HG03460 (cell line): ENCODE results near the gene AGXT2.

Source experiments
- ATAC-seq: cut with Tn5 transposase; IDR thresholded peaks from one replicate; pipeline ENCODE4 v1.9.1; 2021; ENCODE audit not compliant: unreplicated experiment

AGXT2 gene

DNA sequence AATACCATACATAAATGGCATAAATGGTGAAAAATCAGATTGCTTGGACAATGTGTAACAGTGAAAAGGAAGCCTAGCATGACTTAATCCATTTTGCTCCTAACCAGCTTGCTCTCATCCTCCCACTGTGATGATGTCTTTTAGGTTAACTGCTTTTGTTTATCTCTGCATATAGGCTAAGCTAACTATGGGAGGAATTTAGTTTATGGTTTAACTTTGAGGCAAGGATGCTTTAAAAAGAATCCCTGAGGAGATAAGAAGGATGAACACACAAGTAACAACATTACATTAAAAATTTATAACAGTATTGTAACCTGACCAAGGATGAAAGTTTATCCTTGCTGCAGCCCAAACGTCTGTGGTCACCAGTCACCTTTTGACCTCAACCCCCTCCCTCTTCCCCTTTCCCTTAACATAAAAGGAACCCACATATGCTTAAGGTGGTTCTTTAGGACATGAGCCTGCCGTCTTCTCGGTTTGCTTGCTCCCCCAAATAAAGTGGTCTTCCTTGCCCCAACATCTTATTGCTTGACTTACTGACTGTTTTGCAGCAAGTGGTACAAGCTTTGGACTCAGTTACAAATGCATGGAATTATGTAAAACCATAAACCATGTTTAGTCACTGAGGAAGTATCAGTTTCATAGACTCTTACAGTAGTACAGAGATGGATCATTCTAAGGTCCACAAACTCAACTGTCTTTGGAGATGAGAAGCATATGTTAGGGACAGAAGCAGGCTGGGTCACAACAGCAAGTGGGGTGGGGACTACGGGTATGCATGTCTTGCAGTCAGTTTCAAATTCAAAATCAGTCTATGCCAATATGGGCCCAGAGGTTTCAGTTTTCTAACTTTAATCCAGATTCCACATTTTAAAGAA lies 31.3 kb downstream of the AGXT2 start:
- ATAC-seq: peak; percentile 75

DNA sequence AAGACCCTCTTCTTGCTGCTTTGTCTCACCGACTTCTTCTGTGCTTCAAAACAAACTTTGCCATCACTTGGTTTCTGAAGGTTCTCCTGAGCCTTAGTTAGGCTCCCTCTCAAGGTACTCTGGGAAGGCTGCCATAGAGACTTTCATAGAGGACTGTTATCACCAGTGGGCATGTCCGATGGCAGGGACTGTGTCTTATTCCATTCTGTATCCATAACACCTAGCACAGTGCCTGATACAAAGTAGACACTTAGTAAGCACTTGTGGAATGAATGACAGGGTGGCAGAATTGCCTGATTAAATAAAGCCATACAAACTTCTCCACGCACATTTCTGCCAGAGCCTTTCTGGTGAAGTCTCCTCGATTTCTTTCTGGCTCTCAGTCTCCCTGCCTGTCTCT lies 32.7 kb downstream of the AGXT2 start:
- ATAC-seq: no peak

DNA sequence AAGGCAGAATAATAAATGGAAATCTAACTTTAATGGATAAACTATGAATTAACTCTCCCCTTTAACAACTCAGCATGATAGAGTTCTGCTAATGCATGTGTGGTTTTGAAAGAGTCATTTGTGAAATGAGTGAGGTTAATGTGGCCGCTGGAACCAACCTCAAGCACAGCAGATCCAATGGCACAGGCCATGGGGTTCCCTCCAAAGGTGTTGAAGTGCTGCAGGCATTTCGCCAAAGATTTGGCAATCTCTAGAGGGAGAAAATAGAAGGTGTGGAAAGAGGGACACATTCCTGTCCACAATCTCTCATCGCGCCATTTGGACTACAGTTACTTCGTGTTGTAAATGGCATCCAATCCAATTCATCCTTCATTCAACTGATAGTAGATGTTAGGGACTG lies 35.0 kb downstream of the AGXT2 start:
- no peak for ATAC-seq

DNA sequence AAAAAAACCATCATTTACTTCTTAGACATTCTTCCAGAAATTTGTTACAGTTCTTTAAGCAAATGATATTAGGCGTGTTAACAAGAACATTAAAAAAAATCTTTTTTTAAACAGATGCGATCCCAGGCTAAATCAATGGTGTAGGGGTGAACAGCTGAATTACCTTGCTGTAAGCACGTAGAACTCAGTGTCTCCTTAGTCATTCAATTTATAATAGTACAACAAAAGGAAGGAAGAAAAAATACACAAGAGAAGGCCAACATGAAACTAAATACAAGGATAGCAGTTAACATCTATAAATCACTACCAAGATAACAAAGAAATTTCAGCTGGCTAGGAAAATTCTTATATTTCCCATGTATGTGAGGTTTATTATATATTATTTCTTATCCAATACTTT lies 35.4 kb downstream of the AGXT2 start:
- ATAC-seq: no peak

DNA sequence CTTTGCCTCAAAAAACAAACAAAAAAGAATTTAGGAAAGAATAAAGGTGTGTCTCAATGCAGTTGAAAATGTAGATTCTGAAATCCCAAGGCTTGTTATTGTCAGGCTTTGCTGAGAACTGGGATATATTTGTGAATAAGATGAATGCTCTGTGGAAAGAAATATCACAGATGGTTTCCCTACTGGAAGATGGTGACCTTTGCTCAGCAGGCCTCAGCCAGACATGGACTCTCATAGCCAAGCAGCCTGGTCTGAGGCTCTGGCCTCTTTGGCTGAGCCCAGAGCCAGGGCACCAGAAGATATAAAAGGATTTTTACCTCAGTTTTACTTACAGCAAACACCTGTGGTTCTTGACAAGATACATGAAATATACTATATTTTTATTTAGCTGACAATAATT lies 37.1 kb downstream of the AGXT2 start:
- no peak for ATAC-seq

DNA sequence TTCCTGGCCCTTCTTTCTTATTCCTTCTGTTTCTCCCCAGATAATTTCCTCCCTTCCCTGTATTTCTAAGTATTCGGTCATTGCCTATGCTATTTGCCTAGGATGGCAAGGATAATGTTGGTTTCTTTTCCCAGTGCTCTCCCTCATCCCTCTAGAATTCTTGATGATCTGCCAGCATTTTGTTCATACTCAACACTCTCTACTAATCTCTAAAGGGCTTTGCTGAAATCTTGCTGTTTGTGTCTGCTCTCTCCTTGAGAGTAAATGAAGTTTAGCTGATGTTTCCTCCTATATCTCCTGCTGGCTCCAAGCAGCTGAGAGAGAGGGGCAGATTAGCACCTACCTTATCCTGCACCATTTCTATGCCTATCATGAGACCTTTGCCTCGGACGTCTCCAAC lies 38.1 kb downstream of the AGXT2 start:
- ATAC-seq: no peak

DNA sequence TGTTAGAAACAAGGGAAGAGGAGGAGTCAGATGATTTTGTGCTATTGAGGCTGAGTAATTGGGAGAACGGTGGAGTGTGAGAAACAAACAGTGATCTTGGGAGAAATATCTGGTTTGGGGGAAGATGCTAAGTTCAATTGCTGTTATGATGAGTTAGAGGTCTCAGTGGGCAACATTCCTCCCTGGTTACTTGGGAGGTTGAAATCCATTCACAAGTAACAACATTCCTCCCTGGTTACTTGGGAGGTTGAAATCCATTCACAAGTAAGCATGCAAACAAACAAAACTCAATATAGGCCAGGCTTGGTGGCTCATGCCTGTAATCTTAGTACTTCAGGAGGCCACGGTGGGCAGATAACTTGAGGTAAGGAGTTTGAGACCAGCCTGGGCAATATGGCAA lies 38.7 kb downstream of the AGXT2 start:
- ATAC-seq: no peak

DNA sequence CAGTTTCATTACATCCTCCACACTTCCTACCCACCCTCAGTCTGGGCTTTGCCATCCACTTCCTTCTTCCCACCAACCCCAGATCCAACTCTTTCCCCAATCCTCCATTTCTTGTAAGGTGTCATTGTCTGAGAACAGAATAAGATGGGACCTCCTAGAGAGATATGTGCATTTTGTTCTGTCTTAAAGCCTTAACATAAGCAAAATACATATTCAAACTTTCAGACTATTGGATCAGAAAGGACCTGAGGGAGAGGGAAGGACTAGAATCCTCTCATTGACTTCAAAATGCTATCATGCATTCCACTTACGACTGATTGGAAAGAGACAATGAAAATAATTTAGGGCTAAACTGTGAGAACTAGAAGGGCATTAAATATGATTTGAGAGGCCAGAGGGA lies 43.0 kb downstream of the AGXT2 start:
- no peak for ATAC-seq

DNA sequence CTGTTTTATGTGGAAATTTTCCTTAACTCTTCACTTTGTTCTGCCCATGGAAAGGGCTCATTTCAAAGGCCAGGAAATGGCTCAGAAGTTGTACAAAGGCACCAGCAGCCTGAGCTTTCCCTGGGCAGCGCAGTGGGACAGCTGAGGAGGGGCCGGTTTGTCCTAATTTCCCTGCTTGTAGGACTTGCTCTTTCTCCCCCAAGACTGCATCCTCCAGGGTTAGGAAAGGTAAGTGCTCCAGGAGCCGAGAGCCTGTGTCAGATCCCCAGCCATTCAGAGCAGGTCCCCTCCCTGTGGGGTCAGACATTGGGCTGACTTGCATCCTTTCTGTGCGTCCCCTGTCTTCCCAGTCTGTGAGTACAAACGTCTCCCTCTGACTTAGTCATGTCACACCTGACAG lies 43.5 kb downstream of the AGXT2 start:
- no peak for ATAC-seq

DNA sequence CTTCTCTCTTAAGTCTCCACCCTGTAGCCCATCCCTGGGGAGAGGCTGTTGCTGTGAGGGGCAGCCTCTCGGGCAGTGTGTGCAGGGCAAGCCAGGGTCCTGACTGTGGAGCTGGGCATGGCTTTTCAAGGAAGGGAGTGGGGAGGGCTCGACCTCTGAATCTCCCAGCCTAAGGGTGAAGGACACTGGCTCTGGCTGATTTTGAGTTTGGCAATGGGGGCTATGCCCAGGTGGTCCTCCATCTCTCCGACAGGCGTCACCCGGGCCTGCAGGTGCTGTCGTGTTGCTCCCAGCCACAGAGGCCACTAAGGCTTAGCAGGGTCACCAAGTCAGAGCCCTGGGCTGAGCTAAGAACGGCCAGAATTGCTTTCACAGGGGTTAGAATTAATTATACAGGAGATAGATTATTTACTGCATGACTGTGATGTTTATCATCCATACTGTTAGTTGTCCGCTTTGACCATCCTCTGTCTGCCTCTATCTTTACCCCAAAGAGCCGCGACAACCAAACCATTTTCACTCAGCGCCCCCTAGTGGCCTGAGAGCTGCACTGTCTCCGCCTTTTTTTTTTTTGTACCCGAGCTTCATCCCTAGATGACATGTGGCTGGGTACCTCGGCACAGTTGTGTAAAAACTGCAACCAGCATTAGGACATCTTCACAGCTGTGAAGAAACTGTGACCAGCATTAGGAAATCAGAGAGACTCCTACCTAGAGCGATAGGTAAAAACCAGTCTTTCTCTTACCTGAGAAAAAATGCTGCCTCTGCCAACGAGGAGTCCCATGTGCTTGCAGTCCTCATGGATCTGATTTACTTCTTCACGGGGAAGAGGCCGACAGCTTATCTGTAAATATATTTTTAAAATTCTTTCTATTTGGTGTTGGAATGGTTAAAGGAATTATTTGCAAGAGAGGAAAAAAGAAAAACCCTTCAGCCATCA lies 44.5 kb downstream of the AGXT2 start:
- ATAC-seq: peak; percentile 64

DNA sequence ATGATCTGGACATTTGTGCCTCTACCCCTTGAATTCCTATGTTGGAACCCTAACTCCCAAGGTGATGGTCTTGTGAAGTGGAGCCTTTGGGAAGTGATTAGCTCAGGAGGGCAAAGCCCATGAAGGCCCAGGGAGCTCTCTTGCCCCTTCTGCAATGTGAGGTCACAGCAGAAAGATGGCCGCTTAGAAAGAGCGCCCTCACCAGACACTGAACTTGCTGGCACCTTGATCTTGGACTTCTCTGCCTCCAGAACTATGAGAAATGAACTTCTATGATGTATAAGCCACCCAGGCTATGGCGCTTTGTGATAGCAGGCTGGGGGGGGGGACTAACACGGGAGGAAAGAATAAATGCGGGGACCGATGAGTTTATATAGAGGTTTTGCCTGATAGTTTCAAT lies 45.3 kb downstream of the AGXT2 start:
- no peak for ATAC-seq

DNA sequence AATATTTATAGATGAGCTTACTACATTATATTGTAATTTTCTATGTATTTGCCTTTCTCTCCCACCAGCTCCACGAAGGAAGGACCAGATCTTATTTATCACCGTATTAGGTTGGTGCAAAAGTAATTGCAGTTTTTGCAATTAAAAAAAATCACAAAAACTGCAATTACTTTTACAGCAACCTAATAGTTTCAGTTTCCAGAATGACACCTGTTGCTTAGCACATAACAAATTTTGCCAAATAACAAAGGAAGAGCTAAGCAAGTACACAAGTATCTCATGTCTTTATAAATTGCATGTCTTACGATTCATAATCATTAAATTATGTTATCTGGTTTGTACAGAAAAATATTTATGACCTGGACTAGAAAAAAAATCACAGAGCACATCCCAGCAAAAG lies 45.9 kb downstream of the AGXT2 start:
- no peak for ATAC-seq

DNA sequence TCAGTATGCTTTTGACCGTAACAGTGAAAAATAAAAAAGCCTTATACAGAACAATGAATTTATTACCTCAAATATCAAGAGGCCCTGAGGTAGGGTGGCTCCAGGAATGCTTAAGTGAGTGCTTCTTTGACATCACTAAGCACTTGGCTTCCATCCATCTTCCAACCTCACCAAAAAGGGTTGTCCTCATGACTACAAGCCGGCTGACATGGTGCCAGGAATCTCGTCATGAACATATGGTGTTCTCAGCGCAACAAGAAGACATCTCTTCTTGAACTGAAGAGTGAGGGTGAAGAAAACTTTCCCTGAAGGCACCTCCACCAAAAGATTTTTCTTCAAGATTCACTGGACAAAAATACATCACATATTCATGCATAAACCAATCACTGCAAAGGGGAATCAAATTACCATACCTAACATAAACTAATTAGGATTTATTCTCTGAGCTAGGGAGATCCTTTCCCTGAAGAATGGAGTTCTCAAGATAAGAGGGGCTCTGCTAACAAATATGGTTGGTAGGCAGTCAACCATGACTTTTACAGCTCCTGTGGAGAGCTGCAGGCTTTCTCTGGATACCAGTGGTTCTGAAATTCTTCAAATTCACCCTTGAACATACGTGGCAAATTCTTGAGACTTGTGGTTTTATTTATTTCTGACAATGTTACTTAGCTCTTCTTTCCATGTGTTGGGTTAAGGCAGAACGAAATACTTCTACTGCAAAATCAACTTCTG lies 49.5 kb downstream of the AGXT2 start:
- ATAC-seq: no peak

DNA sequence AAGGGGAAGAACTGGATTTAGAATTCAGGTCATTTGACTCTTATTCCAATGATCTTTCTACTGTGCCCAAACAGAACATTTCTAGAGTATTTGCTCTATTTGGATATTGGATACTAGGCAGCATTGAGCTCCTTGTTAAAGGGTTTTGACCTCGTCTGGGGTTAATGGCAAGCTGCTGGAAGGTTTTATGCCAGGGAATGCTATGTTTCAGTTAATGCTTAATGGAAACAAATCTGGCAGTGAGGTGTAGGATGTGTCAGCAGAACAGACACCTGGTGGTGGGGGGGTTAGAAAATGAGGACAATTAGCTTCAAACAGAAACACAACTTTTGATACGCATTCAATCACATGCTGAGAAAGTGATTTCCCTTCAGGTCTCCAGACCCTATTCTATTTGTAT lies 51.5 kb downstream of the AGXT2 start:
- ATAC-seq: no peak

DNA sequence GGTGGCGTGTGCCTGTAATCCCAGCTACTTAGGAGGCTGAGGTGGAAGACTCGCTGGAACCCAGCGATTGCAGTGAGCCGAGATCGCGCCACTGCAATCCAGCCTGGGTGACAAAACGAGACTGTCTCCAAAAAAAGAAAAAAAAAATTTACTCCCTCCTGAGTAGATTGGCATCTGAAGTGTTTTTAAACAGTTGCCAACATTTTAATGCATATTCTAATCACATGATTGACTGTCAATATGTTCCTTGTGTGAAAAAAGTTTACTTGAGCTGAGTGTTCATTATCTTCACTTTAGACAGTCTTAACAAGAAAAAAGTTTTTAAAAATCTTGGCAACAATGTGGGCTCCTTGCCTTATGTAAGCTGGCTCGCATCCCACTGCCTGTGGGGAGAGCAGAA lies 53.8 kb downstream of the AGXT2 start:
- ATAC-seq: no peak

DNA sequence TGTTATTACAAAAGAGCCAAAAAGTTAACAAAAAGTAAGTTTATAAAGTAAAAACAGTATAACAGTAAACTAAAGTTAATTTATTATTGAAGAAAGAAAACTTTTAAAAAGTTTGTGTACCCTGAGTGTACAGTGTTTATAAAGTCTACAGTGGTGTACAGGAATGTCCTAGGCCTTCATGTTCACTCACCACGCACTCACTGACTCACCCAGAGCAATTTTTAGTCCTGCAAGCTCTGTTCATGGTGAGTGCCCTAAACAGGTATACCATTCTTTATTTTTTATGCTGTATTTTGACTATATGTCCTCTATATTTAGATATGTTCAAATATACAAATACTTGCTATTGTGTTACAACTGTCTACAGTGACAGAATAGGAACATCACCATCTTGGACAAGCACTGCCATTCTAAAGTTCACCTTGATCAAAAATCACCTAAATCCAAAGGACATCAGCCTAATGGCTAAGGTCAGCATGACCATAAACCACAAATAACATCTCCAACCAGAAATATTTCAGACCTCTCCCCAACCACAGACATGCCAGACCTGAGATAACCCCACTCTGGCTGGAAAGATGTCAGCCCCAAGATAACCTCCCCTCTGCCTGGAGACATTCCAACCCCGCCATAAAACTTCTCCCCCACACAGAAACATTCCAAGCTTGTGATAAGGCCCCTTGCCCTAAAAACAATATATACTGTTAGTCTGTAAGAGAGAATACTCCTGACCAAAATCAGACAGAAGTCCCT lies 56.1 kb downstream of the AGXT2 start:
- no peak for ATAC-seq

DNA sequence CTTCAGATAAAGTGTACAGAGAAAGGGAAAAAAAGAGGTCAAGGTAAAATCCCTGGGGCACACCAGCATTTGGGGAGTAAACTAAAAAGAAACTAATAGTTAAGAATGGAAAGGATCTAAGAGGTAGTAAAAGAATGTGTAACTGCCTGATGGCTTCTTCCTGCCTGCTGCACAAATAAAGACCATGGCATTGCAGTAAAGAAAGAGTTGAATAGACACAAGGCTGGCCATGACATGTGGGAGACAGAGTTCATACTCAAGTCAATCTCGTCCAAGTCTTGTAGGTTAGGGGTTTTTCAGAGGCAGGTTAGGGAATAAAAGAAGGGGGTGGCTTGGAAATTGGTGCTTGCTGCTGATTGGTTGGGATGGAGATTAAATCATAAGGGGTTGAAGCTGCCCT lies 60.8 kb downstream of the AGXT2 start:
- ATAC-seq: no peak

DNA sequence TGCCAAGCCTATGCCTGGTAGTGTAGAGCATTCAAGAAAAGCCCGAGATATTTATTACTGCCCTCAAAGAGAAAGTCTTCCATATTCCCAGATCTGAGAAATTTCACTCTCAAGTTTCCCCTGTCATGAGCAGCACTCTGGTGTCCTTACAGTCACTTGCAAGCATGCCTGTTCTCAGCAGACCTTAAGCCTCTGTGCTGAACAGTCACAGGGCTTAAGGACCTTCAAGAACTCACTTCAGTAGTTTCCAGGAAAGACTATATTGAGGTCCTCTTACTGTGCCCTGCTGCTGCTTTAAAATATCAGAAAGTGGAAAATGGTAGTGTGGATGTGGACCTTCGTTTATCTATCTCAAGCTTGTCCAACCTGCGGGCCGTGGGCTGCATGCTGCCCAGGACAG lies 64.9 kb downstream of the AGXT2 start:
- no peak for ATAC-seq

DNA sequence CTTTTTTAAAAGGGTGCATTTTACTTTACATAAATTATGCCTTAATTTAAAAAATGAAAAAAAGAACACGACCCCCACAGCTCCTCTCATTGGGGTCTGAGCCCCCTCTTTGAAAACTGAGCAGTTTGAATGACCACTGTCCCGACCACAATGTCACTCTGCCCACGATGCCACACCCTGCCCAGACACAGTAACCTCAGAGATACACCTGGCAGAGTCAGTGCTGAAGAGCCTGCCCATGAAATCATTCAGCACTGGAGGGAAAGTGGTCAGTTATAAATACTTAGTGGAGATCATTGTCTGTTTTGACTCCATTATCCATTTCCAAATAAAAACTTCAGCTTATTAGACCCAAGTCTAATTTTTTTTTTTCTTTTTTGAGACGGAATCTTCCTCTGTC lies 69.1 kb downstream of the AGXT2 start:
- no peak for ATAC-seq

DNA sequence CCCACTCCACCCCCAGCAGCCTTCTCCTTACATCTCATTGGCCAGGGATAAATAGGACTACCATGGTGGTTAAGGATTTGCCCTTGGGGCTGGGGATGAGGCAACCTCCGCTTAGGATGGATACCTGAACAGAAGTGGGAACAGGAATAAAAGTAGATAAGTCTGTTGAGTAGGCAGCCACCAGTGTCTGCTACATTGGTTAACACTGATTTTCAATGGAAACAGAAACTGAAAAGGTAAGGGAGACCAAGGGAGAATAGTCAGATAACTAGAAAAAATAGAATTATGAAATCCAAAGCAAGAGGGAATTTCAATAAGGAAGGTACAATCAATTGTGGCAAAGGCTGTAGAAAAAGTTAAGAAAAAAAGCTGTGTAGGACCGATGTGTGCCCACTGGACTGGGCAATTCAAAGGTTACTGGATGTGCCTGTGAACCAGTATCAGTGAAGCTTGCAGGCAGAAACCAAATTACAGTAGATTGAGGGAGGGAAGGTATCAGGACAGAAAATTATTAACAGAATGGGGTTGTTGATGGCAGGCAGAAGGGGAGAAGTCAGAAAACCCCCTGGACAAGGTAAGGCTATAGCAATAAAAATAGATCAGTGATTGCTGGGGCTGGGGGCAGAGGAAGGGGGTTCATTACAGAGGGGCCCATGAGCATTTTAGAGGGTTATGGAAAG lies 69.7 kb downstream of the AGXT2 start:
- peak; percentile 96 for ATAC-seq
